ENCODE data around the gene SURF4.

DNA sequence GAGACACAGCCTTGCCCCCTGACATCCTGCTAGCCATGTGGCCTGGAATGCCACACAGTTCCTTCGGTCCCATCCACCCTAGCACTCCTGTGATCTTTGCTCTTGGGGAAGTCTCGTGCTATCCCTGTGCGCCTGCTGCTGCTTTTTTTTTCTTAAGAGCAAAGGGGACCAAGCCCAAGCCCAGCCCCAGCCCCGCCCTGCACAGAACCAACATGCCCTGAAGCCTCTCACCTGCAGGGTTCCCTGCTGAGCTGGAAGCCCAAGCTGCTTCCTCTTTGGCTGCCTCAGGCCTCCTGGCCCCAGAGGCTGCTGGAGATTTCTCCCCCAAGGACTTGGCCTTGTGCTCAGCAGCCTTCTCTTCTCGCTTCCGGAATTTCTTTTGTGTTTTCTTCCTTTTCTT is 41.7 kb downstream of the SURF4 start:
- TF ChIP-seq CTCF (IDR thresholded peaks at IDR 0.05) (peak in 4 of 5 experiments; percentile 22 to 63 (median 46)), POLR2AphosphoS5 (IDR thresholded peaks at IDR 0.05) (peak in 2 of 3 donors; percentile 15 to 61), POLR2A (IDR thresholded peaks at IDR 0.05) (peak; percentile 51), EP300 (IDR thresholded peaks at IDR 0.05; ENCODE audit: low read depth) (no peak)

All from transverse colon (tissue), 4 donors.